Raji (cell line): Measurements from ENCODE around the gene MILR1.

Source experiments
- POLR2A ChIP-seq: IDR thresholded peaks from 2 replicates; pipeline ENCODE4 v1.6.1; 2011; ENCODE audit warnings: low read depth, low read length, control low read depth; ENCODE audit not compliant: insufficient read depth

The MILR1 gene

GRCh38 chr17:64448665-64449512, at the start of gene MILR1:
TSS of gene MILR1 (plus strand) at chr17:64449115. CDS start at chr17:64449169, 54 bp downstream.
- TF ChIP-seq POLR2A, result peak; percentile 68

DNA sequence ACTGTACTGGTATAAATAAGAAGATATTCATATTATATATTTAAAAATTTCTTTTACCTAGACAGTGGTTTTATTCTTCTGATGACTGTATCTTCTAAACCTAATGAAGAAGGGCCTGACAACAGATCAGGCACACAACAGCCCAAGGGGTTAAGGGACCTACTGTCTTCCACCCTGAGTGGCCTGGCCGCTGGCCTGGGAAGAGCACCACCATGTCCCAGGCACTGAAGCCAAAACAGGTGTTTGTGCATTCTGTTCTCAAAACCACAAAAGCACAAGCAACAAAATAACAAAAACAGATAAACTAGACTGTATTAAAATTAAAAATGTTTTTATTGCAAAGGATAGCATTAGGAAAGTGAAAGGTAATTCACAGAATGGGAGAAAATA, 49.2 kb upstream of the MILR1 start:
- TF ChIP-seq POLR2A, result no peak

DNA sequence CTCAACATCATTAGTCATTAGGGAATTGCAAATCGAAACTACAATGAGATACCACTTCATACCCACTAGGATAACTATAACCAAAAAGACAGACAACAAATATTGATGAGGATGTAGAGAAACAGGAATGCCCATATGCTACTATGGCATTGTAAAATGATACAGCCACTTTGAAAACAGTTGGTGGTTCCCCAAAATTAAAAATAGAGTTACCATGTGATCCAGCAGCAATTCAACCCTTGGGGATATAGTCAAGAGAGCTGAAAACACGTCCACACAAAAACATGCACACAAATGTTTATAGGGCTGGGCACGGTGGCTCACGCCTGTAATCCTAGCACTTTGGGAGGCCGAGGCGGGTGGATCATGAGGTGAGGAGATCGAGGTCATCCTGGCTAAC, 48.3 kb upstream of the MILR1 start:
- TF ChIP-seq POLR2A, result no peak

DNA sequence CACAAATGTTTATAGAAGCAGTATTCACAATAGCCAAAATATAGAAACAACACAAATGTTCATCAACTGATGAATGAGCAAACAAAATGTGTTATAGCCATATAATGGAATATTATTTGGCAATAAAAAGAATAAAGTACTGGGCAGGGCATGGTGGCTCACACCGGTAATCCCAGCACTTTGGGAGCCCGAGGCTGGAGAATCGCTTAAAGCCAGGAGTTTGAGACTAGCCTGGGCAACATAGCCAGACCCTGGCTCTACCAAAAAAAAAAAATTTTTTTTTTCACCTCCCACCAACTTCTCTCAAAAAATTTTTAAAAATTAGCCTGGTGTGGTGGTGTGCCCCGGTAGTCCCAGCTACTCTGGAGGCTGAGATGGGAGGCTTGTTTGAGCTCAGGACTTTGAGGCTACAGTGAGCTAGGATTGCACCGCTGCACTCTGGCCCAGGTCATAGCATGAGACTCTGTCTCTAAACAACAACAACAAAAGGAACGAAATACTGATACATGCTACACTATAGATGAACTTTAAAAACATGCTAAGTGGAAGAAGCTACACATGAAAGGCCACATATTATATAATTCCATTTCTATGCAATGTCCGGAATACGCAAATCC, 47.6 kb upstream of the MILR1 start:
- no peak for TF ChIP-seq POLR2A

DNA sequence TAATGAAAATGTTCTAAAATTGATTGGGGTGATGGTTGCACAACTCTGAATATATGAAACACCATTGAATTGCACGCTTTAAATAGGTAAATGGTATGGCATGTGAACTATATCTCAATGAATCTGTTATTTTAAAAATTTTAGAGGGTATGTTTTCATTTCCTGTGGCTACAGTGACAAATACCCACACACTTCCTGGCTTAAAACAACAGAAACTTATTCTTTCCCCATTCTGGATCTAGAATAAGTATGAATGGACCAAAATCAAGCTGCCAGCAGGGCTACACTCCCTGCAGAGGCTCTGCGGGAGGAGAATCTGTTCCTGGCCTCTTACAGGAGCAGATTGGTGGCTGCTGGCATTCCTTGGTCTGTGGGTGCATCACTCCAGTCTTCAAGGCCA, 47.0 kb upstream of the MILR1 start:
- TF ChIP-seq POLR2A, result no peak

DNA sequence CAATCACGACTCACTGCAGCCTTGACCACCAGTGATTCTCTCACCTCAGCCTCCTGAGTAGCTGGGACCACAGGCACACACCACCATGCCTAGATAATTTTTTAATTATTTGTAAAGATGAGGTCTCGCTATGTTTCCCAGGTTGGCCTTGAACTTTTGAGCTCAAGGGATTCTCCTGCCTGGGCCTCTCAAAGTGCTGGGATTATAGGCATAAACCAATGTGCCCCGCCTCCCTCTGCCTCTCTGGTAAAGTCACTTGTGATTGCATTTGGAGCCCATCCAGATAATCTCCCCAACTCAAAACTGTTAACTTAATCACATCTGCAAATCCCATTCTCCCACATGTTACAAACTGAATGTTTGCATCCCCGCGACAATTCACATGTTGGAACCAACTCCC, 46.4 kb upstream of the MILR1 start:
- no peak for TF ChIP-seq POLR2A

DNA sequence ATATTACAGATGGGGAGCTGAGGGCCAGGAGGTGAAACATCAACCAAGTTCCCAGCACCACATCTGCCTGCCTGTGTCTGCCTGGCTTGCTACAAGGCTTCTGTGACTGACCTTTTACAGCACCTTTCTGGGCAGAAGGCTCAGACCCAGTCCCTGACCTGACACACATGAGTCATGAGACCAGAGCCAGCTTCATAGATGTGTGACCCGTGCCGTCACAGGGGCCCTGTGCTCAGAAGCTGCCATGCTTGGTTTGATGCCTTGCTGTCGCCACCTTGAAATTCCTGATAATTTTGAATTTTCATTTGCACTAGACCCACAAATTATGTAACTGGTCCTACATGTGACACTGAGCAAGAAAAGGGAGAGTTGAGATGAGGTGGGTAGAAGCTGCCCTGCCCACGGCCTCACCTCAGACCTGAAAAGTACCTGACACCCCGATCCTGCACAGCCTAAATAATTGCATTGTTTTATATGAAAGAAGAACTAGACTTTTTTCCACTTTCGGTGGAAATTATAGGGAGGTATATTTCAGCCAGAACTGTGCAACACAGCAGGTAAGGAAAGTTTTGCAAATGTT, 44.9 kb upstream of the MILR1 start:
- no peak for TF ChIP-seq POLR2A

DNA sequence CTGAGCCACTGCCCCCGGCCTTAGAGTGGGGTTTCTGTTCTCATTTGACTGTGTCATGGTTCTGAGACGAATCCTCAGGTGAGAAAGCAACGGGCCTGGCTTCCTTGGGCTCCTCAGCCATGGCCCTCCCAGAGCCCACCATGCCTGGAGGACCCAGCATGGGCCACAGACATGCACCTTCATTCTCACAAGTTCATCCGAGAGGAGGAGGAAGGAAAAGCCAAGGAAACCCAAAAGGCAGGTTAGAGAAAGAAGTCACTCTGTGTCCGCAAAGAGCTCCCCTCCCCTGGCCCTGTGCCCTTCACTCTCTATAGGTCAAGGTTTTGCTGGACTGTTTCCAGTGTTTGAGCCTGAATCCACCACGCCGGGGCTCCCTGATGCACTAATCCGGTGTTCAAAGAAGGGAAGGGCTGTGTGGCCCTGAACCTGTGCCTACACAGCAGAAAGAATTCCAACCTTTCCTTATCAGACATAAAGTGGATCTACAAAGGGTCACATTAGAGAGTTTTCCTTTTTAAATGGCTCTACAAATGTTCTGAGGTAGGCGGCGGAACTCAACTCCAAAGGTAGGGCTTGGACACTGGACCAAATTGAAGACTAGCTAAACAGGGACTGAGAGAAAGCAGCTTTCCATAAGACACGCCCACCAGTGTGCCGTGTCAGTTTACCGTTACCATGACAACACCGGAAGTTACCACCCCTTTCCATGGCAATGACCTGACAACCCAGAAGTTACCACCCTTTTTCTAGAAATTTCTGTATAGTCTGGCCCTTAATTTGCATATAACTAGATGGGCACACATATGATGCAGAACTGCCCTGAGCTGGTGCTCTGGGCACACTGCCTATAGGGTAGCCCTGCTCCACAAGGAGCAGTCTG, 42.4 kb upstream of the MILR1 start:
- no peak for TF ChIP-seq POLR2A

- no peak for TF ChIP-seq POLR2A
These were observed 38.0 kb upstream of the MILR1 start for GRCh38 chr17:64410750-64411490.

GRCh38 chr17:64411999-64412771, 36.7 kb upstream of the MILR1 start:
- no peak for TF ChIP-seq POLR2A

GRCh38 chr17:64412944-64413381, 36.0 kb upstream of the MILR1 start:
- no peak for TF ChIP-seq POLR2A

DNA sequence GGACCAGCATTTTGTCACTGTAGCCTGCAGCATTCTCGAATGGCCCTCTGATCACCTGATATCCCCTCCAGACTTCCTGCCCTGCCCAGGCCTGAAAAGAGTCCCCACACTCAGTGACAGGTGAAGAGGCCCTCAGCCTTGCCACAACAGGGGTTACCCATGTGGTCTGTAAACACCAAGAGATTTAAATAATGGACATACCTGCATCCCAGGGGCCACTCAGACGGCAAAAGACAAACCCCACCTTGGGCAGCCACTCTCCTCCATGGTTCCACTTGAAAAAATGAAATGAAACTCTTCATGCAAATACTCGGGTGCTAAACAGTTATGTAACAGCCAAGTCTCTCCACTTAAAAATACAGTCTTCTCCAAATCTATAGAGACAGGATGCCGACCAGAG, 35.4 kb upstream of the MILR1 start:
- no peak for TF ChIP-seq POLR2A

DNA sequence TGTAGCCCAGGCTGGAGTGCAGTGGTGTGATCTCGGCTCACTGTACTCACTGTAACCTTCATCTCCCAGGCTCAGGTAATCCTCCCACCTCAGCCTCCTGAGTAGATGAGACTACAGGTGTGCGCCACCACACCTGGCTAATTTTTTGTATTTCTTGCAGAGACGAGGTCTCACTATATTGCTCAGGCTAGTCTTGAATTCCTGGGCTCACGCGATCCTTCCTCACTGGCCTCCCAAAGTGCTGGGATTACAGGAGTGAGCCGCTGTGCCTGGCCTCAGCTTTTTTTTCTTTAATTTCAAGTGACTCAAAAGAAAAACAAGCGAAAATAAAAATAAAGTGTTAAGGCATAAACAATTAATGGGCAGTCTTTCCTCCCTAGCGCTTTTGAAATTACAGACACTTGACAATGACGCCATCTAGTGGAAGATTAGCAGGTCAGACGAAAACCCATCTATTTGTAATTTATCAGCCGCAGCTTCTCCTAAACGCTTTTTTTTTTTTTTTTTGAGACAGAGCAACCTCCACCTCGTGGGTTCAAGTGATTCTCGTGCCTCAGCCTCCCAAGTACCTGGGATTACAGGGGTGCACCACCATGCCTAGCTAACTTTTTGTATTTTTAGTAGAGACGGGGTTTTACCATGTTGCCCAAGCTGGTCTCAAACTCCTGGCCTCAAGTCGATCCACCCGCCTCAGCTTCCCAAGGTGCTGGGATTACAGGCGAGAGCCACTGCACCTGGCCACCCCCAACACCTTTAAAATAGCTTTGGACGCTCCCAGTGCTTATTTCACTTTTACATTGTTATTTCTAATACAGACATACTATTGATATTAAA, 30.2 kb upstream of the MILR1 start:
- TF ChIP-seq POLR2A, result no peak

DNA sequence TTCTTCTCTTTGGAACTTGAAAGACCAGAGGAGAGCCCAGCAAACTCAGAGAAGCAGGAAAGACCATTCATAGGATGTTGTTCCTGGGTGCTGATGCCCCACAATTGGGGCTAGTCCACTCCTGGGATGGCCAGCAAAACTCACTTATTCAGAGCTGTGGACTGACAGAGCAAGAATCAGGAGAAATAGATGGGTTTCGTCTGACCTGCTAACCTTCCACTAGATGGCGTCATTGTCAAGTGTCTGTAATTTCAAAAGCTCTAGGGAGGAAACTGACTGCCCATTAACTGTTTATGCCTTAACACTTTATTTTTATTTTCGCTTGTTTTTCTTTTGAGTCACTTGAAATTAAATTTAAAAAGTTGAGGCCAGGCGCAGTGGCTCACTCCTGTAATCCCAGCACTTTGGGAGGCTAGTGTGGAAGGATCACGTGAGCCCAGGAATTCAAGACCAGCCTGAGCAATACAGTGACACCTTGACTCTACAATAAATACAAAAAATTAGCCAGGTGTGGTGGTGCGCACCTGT, 28.7 kb upstream of the MILR1 start:
- no peak for TF ChIP-seq POLR2A
